ENCODE results near the gene CBLN3.

DNA sequence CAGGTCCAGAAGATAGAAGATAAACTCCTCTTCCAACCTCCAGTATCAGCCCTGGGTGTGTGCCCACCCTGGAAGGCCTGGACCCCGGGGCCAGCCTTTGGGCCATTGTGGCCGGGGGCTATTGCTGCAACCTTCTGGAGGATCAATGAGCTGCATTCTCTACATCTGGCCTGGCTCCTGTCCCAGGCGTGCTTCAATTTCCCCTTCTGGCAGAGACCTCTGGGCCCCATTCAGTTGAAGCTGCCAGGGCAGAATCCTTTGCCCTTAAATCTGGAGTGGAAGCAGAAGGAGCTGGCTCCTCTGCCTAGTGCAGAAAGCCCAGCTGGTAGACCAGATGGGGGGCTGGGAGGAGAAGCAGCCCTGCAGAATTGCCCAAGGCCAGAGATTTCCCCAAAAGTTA lies 20.7 kb downstream of the CBLN3 start:
- TF ChIP-seq, protein P1, sequence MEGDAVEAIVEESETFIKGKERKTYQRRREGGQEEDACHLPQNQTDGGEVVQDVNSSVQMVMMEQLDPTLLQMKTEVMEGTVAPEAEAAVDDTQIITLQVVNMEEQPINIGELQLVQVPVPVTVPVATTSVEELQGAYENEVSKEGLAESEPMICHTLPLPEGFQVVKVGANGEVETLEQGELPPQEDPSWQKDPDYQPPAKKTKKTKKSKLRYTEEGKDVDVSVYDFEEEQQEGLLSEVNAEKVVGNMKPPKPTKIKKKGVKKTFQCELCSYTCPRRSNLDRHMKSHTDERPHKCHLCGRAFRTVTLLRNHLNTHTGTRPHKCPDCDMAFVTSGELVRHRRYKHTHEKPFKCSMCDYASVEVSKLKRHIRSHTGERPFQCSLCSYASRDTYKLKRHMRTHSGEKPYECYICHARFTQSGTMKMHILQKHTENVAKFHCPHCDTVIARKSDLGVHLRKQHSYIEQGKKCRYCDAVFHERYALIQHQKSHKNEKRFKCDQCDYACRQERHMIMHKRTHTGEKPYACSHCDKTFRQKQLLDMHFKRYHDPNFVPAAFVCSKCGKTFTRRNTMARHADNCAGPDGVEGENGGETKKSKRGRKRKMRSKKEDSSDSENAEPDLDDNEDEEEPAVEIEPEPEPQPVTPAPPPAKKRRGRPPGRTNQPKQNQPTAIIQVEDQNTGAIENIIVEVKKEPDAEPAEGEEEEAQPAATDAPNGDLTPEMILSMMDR (conservative IDR thresholded peaks at IDR 0.05; ENCODE audit: low read depth, low read length), result no peak
- no peak for TF ChIP-seq EZH2 (IDR thresholded peaks at IDR 0.05; ENCODE audit: low read length, unreplicated experiment)

All from PC-3 (cell line).